MG63 (cell line): ENCODE data around the gene RPS6KA3. TPM values are rescaled to one million over a fixed set of nuclear protein-coding genes. Genes with fewer than 3 reads are reported as not detected.
"Not testable (repeated sequence)": the region's sequence is repeated elsewhere in the genome, so short reads cannot be mapped to it uniquely, and the experiment has no call there.

Experiments
- DNase-seq: peaks from one replicate; pipeline ENCODE4 v3.0.0-alpha.2; 2020
- H3K27me3 ChIP-seq: fragments of 250-450 bp; sonication (Bioruptor Pico); 2 replicates; pipeline ENCODE4 v1.5.1; 2020; ENCODE audit warnings: mild to moderate bottlenecking, moderate library complexity
- H3K36me3 ChIP-seq: fragments of 250-450 bp; sonication (Bioruptor Pico); 2 replicates; pipeline ENCODE4 v1.5.1; 2020; ENCODE audit warnings: mild to moderate bottlenecking, moderate library complexity
- H3K4me3 ChIP-seq: fragments of 250-450 bp; sonication (Bioruptor Pico); 2 replicates; pipeline ENCODE4 v1.5.1; 2020; ENCODE audit warnings: mild to moderate bottlenecking, moderate library complexity
- H3K9me3 ChIP-seq: fragments of 250-450 bp; sonication (Bioruptor Pico); 2 replicates; pipeline ENCODE4 v1.5.1; 2020; ENCODE audit warnings: mild to moderate bottlenecking, moderate library complexity
- total RNA-seq: library from RNA; depleted of rRNA; stranded (reverse); fragments of >200 nt; shearing (Covaris generic); gene quantifications from 2 replicates; pipeline ENCODE4 v1.2.3, GENCODE V29; 2014; ENCODE audit warnings: low replicate concordance

RPS6KA3 gene
- total RNA-seq, 1 experiment from 2014 or later = 25.5 TPM

DNA sequence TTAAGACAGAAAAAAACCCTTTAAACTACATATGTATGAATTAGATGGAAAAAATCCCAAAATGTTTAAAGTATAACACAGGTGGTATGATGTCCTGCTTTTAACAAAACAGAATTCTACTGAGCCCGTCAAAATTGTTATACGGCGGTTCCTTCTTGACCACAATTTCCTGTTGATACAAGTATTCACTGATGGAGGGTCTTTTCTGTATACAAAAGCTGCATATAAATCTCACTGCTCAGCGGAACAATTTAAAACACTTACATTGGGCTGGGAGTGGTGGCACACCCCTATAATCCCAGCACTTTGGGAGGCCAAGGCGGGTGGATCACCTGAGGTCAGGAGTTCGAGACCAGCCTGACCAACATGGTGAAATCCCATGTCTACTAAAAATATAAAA lies 62.4 kb downstream of the RPS6KA3 start:
- Histone ChIP-seq H3K36me3 (no peaks in the 10 kb centered on the region; the same call in 1 of the 2 replicates), H3K4me3 (no peak overlapping the region)
- no peak for DNase-seq

GRCh38 chrX:20197641-20198210 lies 69.0 kb downstream of the RPS6KA3 start:
- DNase-seq = no peak
- Histone ChIP-seq H3K27me3 (no peaks in the 10 kb centered on the region), H3K4me3 (no peak overlapping the region), H3K9me3 (no peaks in the 10 kb centered on the region), H3K36me3 (no peaks in the 10 kb centered on the region; the same call in 1 of the 2 replicates)

More for the DNA sequence above, 62.4 kb downstream of the RPS6KA3 start:
- Histone ChIP-seq H3K27me3 (no peaks in the 10 kb centered on the region), H3K9me3 (no peaks in the 10 kb centered on the region)

GRCh38 chrX:20189171-20189570 lies 77.5 kb downstream of the RPS6KA3 start:
- no peaks in the 10 kb centered on the region for H3K9me3 ChIP-seq
- H3K36me3 ChIP-seq = no peaks in the 10 kb centered on the region; the same call in 1 of the 2 replicates
- H3K27me3 ChIP-seq = no peaks in the 10 kb centered on the region
- DNase-seq = no peak
- no peak overlapping the region for H3K4me3 ChIP-seq

DNA sequence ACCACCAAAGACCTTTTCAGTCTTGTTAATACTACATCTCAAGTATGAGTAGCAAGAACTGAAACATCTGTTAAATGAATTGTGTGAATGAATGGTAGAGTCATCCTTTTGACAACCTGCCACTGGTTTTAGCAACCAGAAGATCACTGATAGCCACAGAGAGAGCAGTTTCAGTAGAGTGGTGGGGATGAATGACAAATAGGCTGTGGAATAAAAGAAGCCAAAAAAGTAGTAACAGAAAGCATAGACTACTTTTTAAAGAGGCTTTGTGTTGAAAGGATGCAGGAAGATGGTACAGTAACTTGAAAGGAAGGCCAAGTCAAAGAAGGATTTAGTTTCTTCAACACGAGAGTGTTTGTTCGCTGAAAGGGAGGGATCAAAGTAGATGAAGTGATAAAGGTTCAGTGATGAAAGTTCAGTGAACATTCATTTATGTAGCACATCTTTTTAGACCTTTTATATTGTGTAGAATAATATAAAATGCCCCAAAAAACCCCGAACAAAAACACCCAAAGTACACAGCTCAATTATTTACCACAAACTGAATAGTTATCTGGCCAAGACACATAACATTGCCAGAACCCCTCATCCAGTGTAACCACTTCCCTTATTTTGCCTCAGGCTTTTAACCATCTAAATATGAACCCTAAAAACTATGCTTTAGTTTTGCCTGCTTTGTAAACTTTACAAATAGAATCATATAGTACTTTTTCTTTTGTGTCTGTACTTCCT lies 84.9 kb downstream of the RPS6KA3 start:
- DNase-seq = no peak
- Histone ChIP-seq H3K27me3 (no peaks in the 10 kb centered on the region), H3K4me3 (no peak overlapping the region), H3K36me3 (peaks cover 2% of the 10 kb centered on the region; the same call in 1 of the 2 replicates), H3K9me3 (no peaks in the 10 kb centered on the region)

GRCh38 chrX:20177093-20177492 lies 89.6 kb downstream of the RPS6KA3 start:
- DNase-seq = no peak
- Histone ChIP-seq H3K9me3 (no peaks in the 10 kb centered on the region), H3K36me3 (peaks cover 2% of the 10 kb centered on the region), H3K27me3 (no peaks in the 10 kb centered on the region), H3K4me3 (no peak overlapping the region)

GRCh38 chrX:20173856-20174255 lies 92.9 kb downstream of the RPS6KA3 start:
- Histone ChIP-seq H3K36me3 (peaks cover 2% of the 10 kb centered on the region), H3K4me3 (no peak overlapping the region), H3K9me3 (no peaks in the 10 kb centered on the region), H3K27me3 (no peaks in the 10 kb centered on the region)
- DNase-seq = no peak

DNA sequence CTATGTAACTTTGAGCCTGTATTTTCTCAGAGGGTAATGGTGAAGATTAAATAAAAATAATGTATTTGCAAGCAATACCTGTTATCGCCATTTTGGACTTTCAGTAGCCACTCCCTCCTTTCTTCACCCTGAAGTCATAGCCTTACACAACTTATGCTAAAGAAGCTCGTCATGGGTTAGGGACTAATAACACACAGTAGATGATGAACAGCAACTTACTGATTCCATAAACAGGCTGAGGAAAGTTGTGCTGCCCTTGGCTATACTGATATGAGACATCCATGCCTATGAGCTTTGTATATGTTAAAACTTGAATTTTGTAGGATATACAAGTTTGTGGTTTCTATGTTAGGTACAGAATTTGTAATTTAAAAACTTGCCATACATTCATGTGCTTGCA lies 93.4 kb downstream of the RPS6KA3 start:
- Histone ChIP-seq H3K4me3 (no peak overlapping the region), H3K9me3 (no peaks in the 10 kb centered on the region), H3K36me3 (peaks cover 2% of the 10 kb centered on the region), H3K27me3 (no peaks in the 10 kb centered on the region)
- no peak for DNase-seq

GRCh38 chrX:20171887-20172286 lies 94.8 kb downstream of the RPS6KA3 start:
- Histone ChIP-seq H3K36me3 (no peaks in the 10 kb centered on the region; the same call in 1 of the 2 replicates), H3K9me3 (no peaks in the 10 kb centered on the region), H3K27me3 (no peaks in the 10 kb centered on the region), H3K4me3 (no peak overlapping the region)
- DNase-seq = no peak

- H3K36me3 ChIP-seq, H3K4me3 ChIP-seq, DNase-seq, H3K27me3 ChIP-seq, H3K9me3 ChIP-seq: not testable (repeated sequence)
These were observed 104.2 kb downstream of the RPS6KA3 start for GRCh38 chrX:20162516-20162915.

- no peaks in the 10 kb centered on the region for H3K9me3 ChIP-seq
- no peaks in the 10 kb centered on the region for H3K36me3 ChIP-seq
- H3K4me3 ChIP-seq = no peak overlapping the region
- no peak for DNase-seq
- no peaks in the 10 kb centered on the region for H3K27me3 ChIP-seq
These were observed 106.8 kb downstream of the RPS6KA3 start for GRCh38 chrX:20159797-20160385.

- DNase-seq = no peak
- H3K27me3 ChIP-seq = no peaks in the 10 kb centered on the region
- H3K4me3 ChIP-seq = no peak overlapping the region
- no peaks in the 10 kb centered on the region for H3K9me3 ChIP-seq
- peaks cover 6% of the 10 kb centered on the region; the same call in 1 of the 2 replicates for H3K36me3 ChIP-seq
These were observed 115.0 kb downstream of the RPS6KA3 start for GRCh38 chrX:20151689-20152088.

- DNase-seq = no peak
- Histone ChIP-seq H3K36me3 (peaks cover under 1% of the 10 kb centered on the region; the same call in 1 of the 2 replicates), H3K4me3 (no peak overlapping the region), H3K9me3 (no peaks in the 10 kb centered on the region), H3K27me3 (no peaks in the 10 kb centered on the region)
These were observed 117.4 kb downstream of the RPS6KA3 start for GRCh38 chrX:20149326-20149725.

DNA sequence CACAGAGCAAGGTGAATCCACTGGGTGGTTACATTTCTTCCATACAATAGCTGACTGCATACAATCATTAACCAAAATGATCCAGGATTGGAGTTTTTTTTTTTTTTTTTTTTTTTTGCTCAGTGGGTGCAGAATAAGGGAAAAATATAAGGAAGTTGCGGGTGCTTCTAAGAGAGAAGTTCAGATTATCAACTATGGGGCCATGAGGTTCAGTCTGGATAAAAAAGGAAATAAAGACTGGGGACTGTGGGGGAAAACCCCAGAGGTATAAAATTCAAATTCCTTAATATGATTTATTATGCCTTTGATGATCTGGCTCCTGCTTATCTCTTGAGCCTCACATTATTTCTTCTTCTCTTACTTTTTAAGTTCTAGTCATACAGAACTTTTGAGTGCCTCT lies 119.1 kb downstream of the RPS6KA3 start:
- no peaks in the 10 kb centered on the region for H3K27me3 ChIP-seq
- no peaks in the 10 kb centered on the region; the same call in 1 of the 2 replicates for H3K36me3 ChIP-seq
- no peak for DNase-seq
- H3K4me3 ChIP-seq = no peak overlapping the region
- no peaks in the 10 kb centered on the region for H3K9me3 ChIP-seq

- Histone ChIP-seq H3K36me3 (peaks cover 7% of the 10 kb centered on the region), H3K9me3 (no peaks in the 10 kb centered on the region), H3K27me3 (no peaks in the 10 kb centered on the region), H3K4me3 (no peak overlapping the region)
- DNase-seq = peak; percentile 20
These were observed 122.2 kb downstream of the RPS6KA3 start for GRCh38 chrX:20144491-20144890.

DNA sequence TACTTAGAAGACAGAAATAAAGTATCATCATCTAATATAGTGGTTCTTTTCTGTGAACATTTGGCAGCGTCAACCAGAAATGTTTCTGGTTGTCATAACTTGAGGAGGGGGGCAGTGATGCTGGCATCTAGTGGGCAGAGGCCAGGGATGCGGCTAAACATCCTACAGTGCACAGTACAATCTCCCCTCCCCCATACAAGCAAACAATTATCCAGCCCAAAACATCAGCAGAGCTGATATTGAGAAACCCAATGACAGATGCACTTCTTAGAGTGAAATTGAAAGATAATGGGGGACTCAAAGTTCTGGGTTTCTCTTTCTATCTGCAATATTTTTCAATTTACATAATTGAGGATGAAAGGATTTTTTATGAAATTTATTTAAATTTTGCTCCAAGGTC lies 123.1 kb downstream of the RPS6KA3 start:
- H3K36me3 ChIP-seq = peaks cover 15% of the 10 kb centered on the region

DNA sequence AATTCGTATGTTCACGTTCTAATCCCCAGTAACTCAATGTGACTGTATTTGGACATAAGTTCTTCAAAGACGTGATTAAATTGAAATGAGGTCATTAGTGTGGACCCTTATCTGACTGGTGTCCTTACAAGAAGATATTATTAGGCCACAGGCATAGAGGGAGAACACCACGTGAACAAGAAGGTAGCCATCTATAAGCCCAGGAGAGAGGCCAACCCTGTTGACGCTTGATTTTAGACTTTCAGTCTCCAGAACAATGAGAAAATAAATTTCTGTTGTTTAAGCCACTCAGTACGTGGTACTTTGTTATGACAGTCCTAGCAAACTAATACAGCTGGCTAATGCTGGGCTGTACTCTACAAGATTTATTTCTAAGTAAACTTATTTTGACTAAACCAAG lies 123.6 kb downstream of the RPS6KA3 start:
- no peak overlapping the region for H3K4me3 ChIP-seq
- H3K36me3 ChIP-seq = peaks cover 20% of the 10 kb centered on the region
- no peak for DNase-seq
- no peaks in the 10 kb centered on the region for H3K27me3 ChIP-seq
- H3K9me3 ChIP-seq = no peaks in the 10 kb centered on the region

More for the DNA sequence above, 123.1 kb downstream of the RPS6KA3 start:
- no peak overlapping the region for H3K4me3 ChIP-seq
- no peaks in the 10 kb centered on the region for H3K9me3 ChIP-seq
- no peaks in the 10 kb centered on the region for H3K27me3 ChIP-seq
- DNase-seq = no peak
